Right lobe of liver (tissue), 6 donors: ENCODE results near the gene ZNF879. TPM values are rescaled to one million over a fixed set of nuclear protein-coding genes. Genes with fewer than 3 reads are reported as not detected.

Experiments used
- ATAC-seq, 4 donors: fragments of 200-7000 bp; cut with Tn5 transposase; one replicate each; pipeline ENCODE4 v1.9.1; 2020; ENCODE audit warnings: mild to moderate bottlenecking in 4 of 4, moderate library complexity in 4 of 4
- DNase-seq, 3 donors: peaks; one replicate each; pipeline ENCODE4 v3.0.0-alpha.2; 2020
- H3K27ac ChIP-seq, 3 donors: fragments of 200-600 bp; one replicate each; pipeline ENCODE4 v1.8.0; 2022
- H3K27me3 ChIP-seq, 2 donors: fragments of 200-600 bp; one replicate each; pipeline ENCODE4 v1.8.0; 2022
- H3K36me3 ChIP-seq, 4 donors: fragments of 200-600 bp; sonication (generic) in 1 of 4; one replicate each; pipeline versions ENCODE4 v1.5.1 to v1.8.0; 2017 to 2022; ENCODE audit warnings: control low read depth in 1 of 4
- H3K4me1 ChIP-seq, 4 donors: fragments of 200-600 bp; sonication (generic) in 1 of 4; one replicate each; pipeline versions ENCODE4 v1.5.1 to v1.8.0; 2017 to 2022; ENCODE audit warnings: control low read depth in 1 of 4
- H3K4me3 ChIP-seq, 3 donors: fragments of 200-600 bp; one replicate each; pipeline ENCODE4 v1.8.0; 2022
- H3K9me3 ChIP-seq, 4 donors: fragments of 200-600 bp; sonication (generic) in 1 of 4; one replicate each; pipeline versions ENCODE4 v1.5.1 to v1.8.0; 2017 to 2022; ENCODE audit warnings: control low read depth in 1 of 4
- POLR2A ChIP-seq: fragments of 450-650 bp; IDR thresholded peaks from one replicate; pipeline ENCODE4 v1.6.1; 2017; ENCODE audit warnings: antibody characterized with exemption, mild to moderate bottlenecking
- WGBS: methylation state at CpG from one replicate; pipeline ENCODE4 v1.1.6; 2018; ENCODE audit warnings: low coverage, low lambda C conversion rate; ENCODE audit not compliant: insufficient coverage; ENCODE audit errors: missing lambda C conversion rate; 5-methylcytosine and 5-hydroxymethylcytosine counted together
- intact Hi-C, 2 donors: fragments of 100-400 bp; cut with DNase I; formaldehyde crosslinking; loops; one replicate each; pipeline versions ENCODE4 v1.11.2 to v1.14.1; 2022
- total RNA-seq, 6 experiments: library from RNA; depleted of rRNA in 2 of 6; stranded (reverse); fragments of >200 nt in 2 of 6; fragmentation: NEBNext Ultra II Directional in 3 of 6; extraction: Animal tissue kit (Norgen Biotek cat#: 25700) in 3 of 6; gene quantifications; one replicate each; pipeline versions ENCODE4 v1.1.0 to v1.2.4, GENCODE V29; 2016 to 2023
- TF ChIP-seq, protein P1 (sequence below), 4 donors: fragments of 200-600 bp in 3 of 4; fragments of 450-650 bp in 1 of 4; IDR thresholded peaks; one replicate each; pipeline versions ENCODE4 v1.5.1 to v1.8.0; 2016 to 2022; ENCODE audit warnings: antibody characterized with exemption in 4 of 4, mild to moderate bottlenecking in 2 of 4
- donor health status: DM: no; HTN: yes; CAD: no.
- donor health status: DM: no; HTN: no; CAD: no.
- donor health status: DM: no; HTN: no; CAD: no.
- donor health status: DM: no; HTN: yes; CAD: no.
- donor health status: DM: no; HTN: yes; CAD: no.

ZNF879 gene
- total RNA-seq, 6 experiments from 2014 or later, result 0.31 to 1.3 (median 0.94) TPM

DNA sequence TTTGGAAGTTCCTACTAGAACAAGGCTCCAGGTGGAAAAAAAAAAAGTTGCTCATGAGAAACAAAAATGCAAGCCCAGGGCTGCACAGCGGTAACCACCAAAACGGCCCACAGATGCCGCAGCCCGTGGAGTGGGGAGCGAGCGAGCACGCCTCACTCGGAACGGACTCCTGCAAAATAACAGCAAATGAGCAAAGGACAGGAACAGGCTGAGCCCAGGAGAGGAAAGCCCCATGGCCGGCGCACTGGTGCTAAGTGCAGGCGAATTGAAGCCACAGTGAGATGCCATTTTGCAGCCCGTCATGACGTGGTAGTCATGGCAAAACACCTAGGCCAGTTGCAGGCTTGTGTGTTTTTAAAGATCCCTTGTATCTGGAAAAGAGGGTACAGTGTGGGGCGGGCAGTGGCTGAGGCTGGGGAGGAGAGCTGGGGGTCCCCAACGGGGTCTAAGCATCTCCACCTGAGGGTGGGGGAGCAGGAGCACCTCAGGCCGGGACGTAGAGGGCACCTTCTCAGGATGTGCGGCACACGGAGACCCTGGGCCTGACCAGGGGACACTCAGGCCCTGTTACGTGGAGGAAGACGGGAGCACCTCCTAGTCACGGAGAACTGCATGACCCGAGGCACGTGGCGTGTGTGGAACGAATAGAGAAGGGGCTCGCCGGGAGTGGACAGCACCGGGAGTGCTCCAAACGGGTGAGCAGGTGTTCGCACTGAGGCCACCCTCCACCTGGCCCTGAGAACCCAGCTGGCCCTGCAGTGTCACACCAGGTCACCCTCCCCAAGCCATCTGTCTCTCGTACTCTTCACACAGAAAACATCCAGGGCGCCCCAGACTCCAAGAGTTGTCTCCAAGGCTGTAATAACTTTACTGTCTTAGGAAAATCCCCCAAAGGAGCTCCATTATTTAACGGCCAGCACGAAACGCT lies 39.2 kb upstream of the ZNF879 start:
- no peaks in the 10 kb centered on the region for H3K36me3 ChIP-seq
- H3K4me3 ChIP-seq, result no peak overlapping the region
- TF ChIP-seq, protein P1, sequence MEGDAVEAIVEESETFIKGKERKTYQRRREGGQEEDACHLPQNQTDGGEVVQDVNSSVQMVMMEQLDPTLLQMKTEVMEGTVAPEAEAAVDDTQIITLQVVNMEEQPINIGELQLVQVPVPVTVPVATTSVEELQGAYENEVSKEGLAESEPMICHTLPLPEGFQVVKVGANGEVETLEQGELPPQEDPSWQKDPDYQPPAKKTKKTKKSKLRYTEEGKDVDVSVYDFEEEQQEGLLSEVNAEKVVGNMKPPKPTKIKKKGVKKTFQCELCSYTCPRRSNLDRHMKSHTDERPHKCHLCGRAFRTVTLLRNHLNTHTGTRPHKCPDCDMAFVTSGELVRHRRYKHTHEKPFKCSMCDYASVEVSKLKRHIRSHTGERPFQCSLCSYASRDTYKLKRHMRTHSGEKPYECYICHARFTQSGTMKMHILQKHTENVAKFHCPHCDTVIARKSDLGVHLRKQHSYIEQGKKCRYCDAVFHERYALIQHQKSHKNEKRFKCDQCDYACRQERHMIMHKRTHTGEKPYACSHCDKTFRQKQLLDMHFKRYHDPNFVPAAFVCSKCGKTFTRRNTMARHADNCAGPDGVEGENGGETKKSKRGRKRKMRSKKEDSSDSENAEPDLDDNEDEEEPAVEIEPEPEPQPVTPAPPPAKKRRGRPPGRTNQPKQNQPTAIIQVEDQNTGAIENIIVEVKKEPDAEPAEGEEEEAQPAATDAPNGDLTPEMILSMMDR (IDR thresholded peaks at IDR 0.05), result no peak
- WGBS, result 68% methylated on average over 3 of the region's 37 CpGs
- no peaks in the 10 kb centered on the region for H3K27me3 ChIP-seq
- intact Hi-C loops, result no loop called here
- no peak overlapping the region for H3K27ac ChIP-seq
- H3K4me1 ChIP-seq, result no peaks in the 10 kb centered on the region
- DNase-seq, result no peak
- no peak for ATAC-seq
- H3K9me3 ChIP-seq, result peaks cover 0 to 3% (median 0%) of the 10 kb centered on the region in 4 donors

- H3K27ac ChIP-seq, result no peak overlapping the region
- no peak for TF ChIP-seq POLR2A
- TF ChIP-seq, protein P1 (IDR thresholded peaks at IDR 0.05), result no peak
- H3K4me3 ChIP-seq, result no peak overlapping the region
- no peak for ATAC-seq
- H3K27me3 ChIP-seq, result no peaks in the 10 kb centered on the region
- DNase-seq, result no peak
- no CpG with 5 or more reads among the region's 43 CpGs for whole genome bisulfite sequencing
- H3K9me3 ChIP-seq, result peaks cover 0 to 3% (median 0%) of the 10 kb centered on the region in 4 donors
- intact Hi-C loops, result no loop called here
- H3K4me1 ChIP-seq, result no peaks in the 10 kb centered on the region
- H3K36me3 ChIP-seq, result no peaks in the 10 kb centered on the region
Observed at GRCh38 chr5:178986326-178986960, 37.2 kb upstream of the ZNF879 start.

DNA sequence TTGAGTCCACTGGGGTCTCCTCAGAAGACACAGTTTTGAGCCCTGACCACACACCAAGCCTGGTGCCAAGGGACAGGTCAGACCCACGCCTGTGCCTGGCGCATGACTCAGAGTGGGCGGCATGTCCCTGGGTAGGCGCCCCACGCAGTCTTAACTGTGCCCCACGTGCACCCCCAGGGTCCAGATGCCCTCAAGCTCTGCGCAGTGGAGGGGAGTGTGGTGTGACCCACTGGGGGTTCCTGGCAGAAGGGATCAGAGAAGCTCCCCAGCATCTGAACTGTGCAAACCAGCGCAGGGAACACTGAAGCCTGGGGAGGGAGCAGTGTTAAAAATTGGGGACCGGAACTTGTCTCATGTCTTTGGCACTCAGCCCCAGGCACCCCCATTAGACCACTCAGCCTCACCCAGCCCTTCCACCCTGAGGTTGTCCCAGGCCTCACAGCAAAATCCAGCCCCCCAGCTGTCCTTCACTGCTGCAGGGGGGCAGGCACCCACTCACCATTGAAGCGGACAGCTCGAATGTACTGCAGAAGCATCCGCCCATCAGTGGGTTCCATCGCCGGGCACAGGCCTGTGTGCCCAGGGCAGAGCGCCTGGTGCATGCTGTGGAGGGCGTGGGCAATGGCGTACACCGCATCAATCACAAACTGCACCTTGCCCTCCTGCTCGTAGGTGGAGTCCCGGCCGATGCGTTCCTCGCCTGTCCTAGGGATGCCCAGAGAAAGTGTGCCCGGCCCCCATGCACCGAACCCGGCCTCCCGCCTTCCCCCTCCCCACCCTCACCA lies 35.0 kb upstream of the ZNF879 start:
- intact Hi-C loops, result no loop called here
- ATAC-seq, result no peak
- no peak for TF ChIP-seq POLR2A
- TF ChIP-seq, protein P1 (IDR thresholded peaks at IDR 0.05), result no peak
- Histone ChIP-seq H3K36me3 (no peaks in the 10 kb centered on the region), H3K27me3 (no peaks in the 10 kb centered on the region), H3K9me3 (peaks cover 0 to 3% (median 0%) of the 10 kb centered on the region in 4 donors), H3K27ac (no peak overlapping the region), H3K4me3 (no peak overlapping the region), H3K4me1 (no peaks in the 10 kb centered on the region)
- DNase-seq, result no peak
- 70% methylated on average over 2 of the region's 27 CpGs for WGBS

GRCh38 chr5:178989311-178989710 lies 34.3 kb upstream of the ZNF879 start:
- no peak overlapping the region for H3K4me3 ChIP-seq
- no peaks in the 10 kb centered on the region for H3K4me1 ChIP-seq
- WGBS, result 69% methylated on average over 2 of the region's 7 CpGs
- DNase-seq (no peak), ATAC-seq (no peak)
- no peaks in the 10 kb centered on the region for H3K36me3 ChIP-seq
- no peak overlapping the region for H3K27ac ChIP-seq
- H3K9me3 ChIP-seq, result peaks cover 0 to 3% (median 0%) of the 10 kb centered on the region in 4 donors
- TF ChIP-seq POLR2A, result no peak
- TF ChIP-seq, protein P1 (IDR thresholded peaks at IDR 0.05), result no peak
- intact Hi-C loops, result no loop called here
- H3K27me3 ChIP-seq, result no peaks in the 10 kb centered on the region
